ENCODE measurements around the gene KPTN. TPM values are rescaled to one million over a fixed set of nuclear protein-coding genes. Genes with fewer than 3 reads are reported as not detected.
A peak's percentile ranks its signal among the peaks of the same experiment; 100 is the strongest.

The KPTN gene
- total RNA-seq, 2 donors from 2014 or later, result 14.7 to 22.9 TPM

DNA sequence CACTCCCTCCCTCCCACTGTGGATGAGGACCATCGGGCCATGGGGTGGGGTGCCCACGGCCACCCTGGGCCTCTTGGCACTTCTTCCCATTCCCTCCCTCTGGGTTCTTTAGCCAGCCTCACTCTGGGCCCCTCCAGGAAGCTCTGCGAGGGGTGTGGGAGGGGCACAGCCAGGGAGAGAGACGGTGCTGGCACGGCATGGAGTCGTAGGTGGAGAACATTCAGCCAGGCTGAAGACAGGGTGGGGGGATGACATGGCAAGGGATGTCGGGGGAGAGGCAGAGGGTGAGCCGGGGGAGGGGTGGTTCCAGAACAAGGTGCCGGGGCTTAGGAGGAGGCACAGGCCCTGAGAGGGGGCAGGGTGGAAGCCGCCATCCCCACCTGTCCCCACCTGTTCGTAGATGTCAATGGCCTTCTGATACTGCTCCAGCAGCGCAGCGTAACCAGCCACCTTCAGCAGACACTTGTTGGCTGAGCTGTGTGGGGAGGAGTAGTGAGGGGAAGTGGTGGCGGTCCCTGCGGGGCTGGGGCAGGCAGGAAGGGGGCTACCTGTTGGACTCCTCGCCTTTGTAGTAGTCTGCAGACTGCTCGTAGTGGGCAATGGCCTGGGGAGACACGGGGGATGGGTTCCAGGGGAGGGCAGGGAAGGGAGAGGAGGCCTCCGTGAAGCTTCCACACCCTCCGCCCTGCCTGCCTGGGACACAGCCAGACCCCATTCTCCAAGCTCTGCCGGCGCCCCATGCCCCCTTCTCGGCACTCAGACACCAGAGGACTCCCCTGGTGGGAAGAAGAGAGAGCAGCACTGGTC, 8.8 kb upstream of the KPTN start:
- Histone ChIP-seq H3K36me3 (ENCODE audit: control insufficient read depth, insufficient read depth, low read length) (peaks cover 22% of the 10 kb centered on the region), H3K9ac (ENCODE audit: extremely low read depth, low read length, poor library complexity, severe bottlenecking) (no peak overlapping the region), H3K4me1 (ENCODE audit: control insufficient read depth, insufficient read depth, low read length) (no peaks in the 10 kb centered on the region), H3K4me3 (ENCODE audit: low read length) (no peak overlapping the region), H3K27ac (ENCODE audit: low read depth, low read length) (no peak overlapping the region), H3K27me3 (ENCODE audit: control insufficient read depth, insufficient read depth, low read length, poor library complexity, severe bottlenecking) (no peaks in the 10 kb centered on the region), H3K9me3 (ENCODE audit: control insufficient read depth, low read length) (no peaks in the 10 kb centered on the region)
- H3K4me3 Mint-ChIP-seq, result no peak overlapping the region
- TF ChIP-seq, protein P1, sequence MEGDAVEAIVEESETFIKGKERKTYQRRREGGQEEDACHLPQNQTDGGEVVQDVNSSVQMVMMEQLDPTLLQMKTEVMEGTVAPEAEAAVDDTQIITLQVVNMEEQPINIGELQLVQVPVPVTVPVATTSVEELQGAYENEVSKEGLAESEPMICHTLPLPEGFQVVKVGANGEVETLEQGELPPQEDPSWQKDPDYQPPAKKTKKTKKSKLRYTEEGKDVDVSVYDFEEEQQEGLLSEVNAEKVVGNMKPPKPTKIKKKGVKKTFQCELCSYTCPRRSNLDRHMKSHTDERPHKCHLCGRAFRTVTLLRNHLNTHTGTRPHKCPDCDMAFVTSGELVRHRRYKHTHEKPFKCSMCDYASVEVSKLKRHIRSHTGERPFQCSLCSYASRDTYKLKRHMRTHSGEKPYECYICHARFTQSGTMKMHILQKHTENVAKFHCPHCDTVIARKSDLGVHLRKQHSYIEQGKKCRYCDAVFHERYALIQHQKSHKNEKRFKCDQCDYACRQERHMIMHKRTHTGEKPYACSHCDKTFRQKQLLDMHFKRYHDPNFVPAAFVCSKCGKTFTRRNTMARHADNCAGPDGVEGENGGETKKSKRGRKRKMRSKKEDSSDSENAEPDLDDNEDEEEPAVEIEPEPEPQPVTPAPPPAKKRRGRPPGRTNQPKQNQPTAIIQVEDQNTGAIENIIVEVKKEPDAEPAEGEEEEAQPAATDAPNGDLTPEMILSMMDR (conservative IDR thresholded peaks at IDR 0.05), result no peak
- H3K9me3 Mint-ChIP-seq, result no peaks in the 10 kb centered on the region
- peaks cover 22% of the 10 kb centered on the region for H3K36me3 Mint-ChIP-seq (ENCODE audit: low read depth)
- H3K4me1 Mint-ChIP-seq, result no peaks in the 10 kb centered on the region
- no peak for DNase-seq
- 91 to 92% methylated on average over 10 to 23 of the region's 23 CpGs for WGBS, 2 experiments (ENCODE audit: insufficient coverage in 1 of 2, insufficient read length in 1 of 2)
- H3K27ac Mint-ChIP-seq, result no peak overlapping the region
- H3K27me3 Mint-ChIP-seq (ENCODE audit: insufficient read depth), result no peaks in the 10 kb centered on the region

DNA sequence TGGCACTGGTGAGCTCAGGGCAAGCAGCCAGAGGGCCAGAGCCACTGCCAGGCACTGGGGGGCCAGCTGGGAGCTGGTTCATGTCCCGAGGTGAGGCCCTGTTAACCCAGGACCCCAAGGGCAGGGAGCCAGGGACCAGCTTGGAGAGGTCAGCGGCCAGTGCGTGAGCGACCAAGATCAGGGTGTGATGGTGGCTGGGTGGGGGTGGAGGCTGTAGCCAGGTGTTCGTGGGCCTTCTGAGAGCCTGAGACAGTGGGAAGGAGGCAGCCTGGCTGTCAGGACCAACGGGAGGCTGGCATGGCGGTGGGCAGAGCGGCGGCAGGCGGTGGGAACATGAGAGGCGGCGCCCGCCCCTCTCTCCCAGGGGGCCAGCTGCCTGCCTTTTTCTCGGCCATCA, 8.1 kb upstream of the KPTN start:
- no peak for DNase-seq
- H3K36me3 Mint-ChIP-seq (ENCODE audit: low read depth), result peaks cover 22% of the 10 kb centered on the region
- no peak overlapping the region for H3K9ac ChIP-seq (ENCODE audit: extremely low read depth, low read length, poor library complexity, severe bottlenecking)
- no peaks in the 10 kb centered on the region for H3K9me3 ChIP-seq (ENCODE audit: control insufficient read depth, low read length)
- no peak overlapping the region for H3K27ac ChIP-seq (ENCODE audit: low read depth, low read length)
- WGBS, 2 experiments (ENCODE audit: insufficient coverage in 1 of 2, insufficient read length in 1 of 2), result 95 to 97% methylated on average over 3 to 14 of the region's 14 CpGs
- peaks cover 22% of the 10 kb centered on the region for H3K36me3 ChIP-seq (ENCODE audit: control insufficient read depth, insufficient read depth, low read length)
- H3K4me1 ChIP-seq (ENCODE audit: control insufficient read depth, insufficient read depth, low read length), result no peaks in the 10 kb centered on the region
- H3K4me3 ChIP-seq (ENCODE audit: low read length), result no peak overlapping the region
- H3K4me3 Mint-ChIP-seq, result no peak overlapping the region
- H3K27me3 Mint-ChIP-seq (ENCODE audit: insufficient read depth), result no peaks in the 10 kb centered on the region
- no peaks in the 10 kb centered on the region for H3K27me3 ChIP-seq (ENCODE audit: control insufficient read depth, insufficient read depth, low read length, poor library complexity, severe bottlenecking)
- no peak overlapping the region for H3K27ac Mint-ChIP-seq
- no peaks in the 10 kb centered on the region for H3K4me1 Mint-ChIP-seq
- no peaks in the 10 kb centered on the region for H3K9me3 Mint-ChIP-seq
- TF ChIP-seq, protein P1 (conservative IDR thresholded peaks at IDR 0.05), result no peak

GRCh38 chr19:47491358-47492136, 7.5 kb upstream of the KPTN start:
- no peak overlapping the region for H3K9ac ChIP-seq (ENCODE audit: extremely low read depth, low read length, poor library complexity, severe bottlenecking)
- no peaks in the 10 kb centered on the region for H3K9me3 ChIP-seq (ENCODE audit: control insufficient read depth, low read length)
- DNase-seq, result no peak
- H3K4me1 ChIP-seq (ENCODE audit: control insufficient read depth, insufficient read depth, low read length), result no peaks in the 10 kb centered on the region
- Mint-ChIP-seq H3K27me3 (ENCODE audit: insufficient read depth) (no peaks in the 10 kb centered on the region), H3K36me3 (ENCODE audit: low read depth) (peaks cover 22% of the 10 kb centered on the region), H3K27ac (no peak overlapping the region), H3K4me1 (no peaks in the 10 kb centered on the region), H3K9me3 (no peaks in the 10 kb centered on the region), H3K4me3 (no peak overlapping the region)
- WGBS, 2 experiments (ENCODE audit: insufficient coverage in 1 of 2, insufficient read length in 1 of 2), result 92 to 94% methylated on average over 18 to 22 of the region's 22 CpGs
- no peak overlapping the region for H3K4me3 ChIP-seq (ENCODE audit: low read length)
- peak overlapping the region; percentile 22 for H3K27ac ChIP-seq (ENCODE audit: low read depth, low read length)
- H3K27me3 ChIP-seq (ENCODE audit: control insufficient read depth, insufficient read depth, low read length, poor library complexity, severe bottlenecking), result no peaks in the 10 kb centered on the region
- peaks cover 22% of the 10 kb centered on the region for H3K36me3 ChIP-seq (ENCODE audit: control insufficient read depth, insufficient read depth, low read length)
- TF ChIP-seq, protein P1 (conservative IDR thresholded peaks at IDR 0.05), result no peak
